ENCODE data around the gene TMEM161A. TPM values are rescaled to one million over a fixed set of nuclear protein-coding genes. Genes with fewer than 3 reads are reported as not detected.

The TMEM161A gene
- total and polyA plus RNA-seq, 9 of the 15 experiments (the other 6 are each of a cell fraction or from before 2014, with no cell fraction given): 0.63 to 92.3 (median 38.9) TPM

- peak; percentile 50; a peak in 3 of 4 replicates for TF ChIP-seq NRF1 (conservative IDR thresholded peaks at IDR 0.05 in 1 of 2, IDR thresholded peaks at IDR 0.05 in 1 of 2)
- TF ChIP-seq ZEB2 (IDR thresholded peaks at IDR 0.05): peak; percentile 47; the same call in 1 of the 2 replicates
- peak; percentile 20; the same call in 1 of the 2 replicates for TF ChIP-seq PKNOX1 (IDR thresholded peaks at IDR 0.05)
- TF ChIP-seq POLR2A (conservative IDR thresholded peaks at IDR 0.05): peak; percentile 56; the same call in 1 of the 2 replicates
- no peak for TF ChIP-seq ZNF551 (CRISPR knock-in tag; IDR thresholded peaks at IDR 0.05)
- TF ChIP-seq EGR1 (conservative IDR thresholded peaks at IDR 0.05): peak; percentile 94
- peak in 1 of 2 experiments; percentile 74; a peak in 2 of 4 replicates for TF ChIP-seq RCOR1 (IDR thresholded peaks at IDR 0.05; ENCODE audit: borderline replicate concordance in 1 of 2, low read depth in 2 of 2, low read length in 2 of 2)
- peak; percentile 25 for TF ChIP-seq HNRNPLL (IDR thresholded peaks at IDR 0.05; ENCODE audit: low read depth, low read length, poor library complexity, severe bottlenecking)
- TF ChIP-seq ZNF764 (CRISPR knock-in tag; IDR thresholded peaks at IDR 0.05; ENCODE audit: low read depth): no peak
- 0 out of 2 replicates have a peak, but pooled peaks have one; percentile 2 for TF ChIP-seq SMC3 (conservative IDR thresholded peaks at IDR 0.05; ENCODE audit: insufficient read depth, low read depth, low read length)
- TF ChIP-seq ELF4 (CRISPR knock-in tag; IDR thresholded peaks at IDR 0.05): 0 out of 2 replicates have a peak, but pooled peaks have one; percentile 46
- no peak for TF ChIP-seq E2F8 (IDR thresholded peaks at IDR 0.05; ENCODE audit: low read depth, partially characterized antibody)
- no peak for TF ChIP-seq ZNF263 (CRISPR knock-in tag; IDR thresholded peaks at IDR 0.05; ENCODE audit: borderline replicate concordance)
- TF ChIP-seq ARHGAP35 (IDR thresholded peaks at IDR 0.05; ENCODE audit: partially characterized antibody): no peak
- no peak for TF ChIP-seq BCOR (IDR thresholded peaks at IDR 0.05)
- TF ChIP-seq ZBTB11 (CRISPR knock-in tag; IDR thresholded peaks at IDR 0.05): peak in 1 of 3 experiments; percentile 64; a peak in 1 of 6 replicates
- no peak for TF ChIP-seq FOXP1 (CRISPR knock-in tag; IDR thresholded peaks at IDR 0.05)
- peak; percentile 60 for TF ChIP-seq RBFOX2 (IDR thresholded peaks at IDR 0.05; ENCODE audit: low read depth, low read length)
- TF ChIP-seq HSF4 (CRISPR knock-in tag; IDR thresholded peaks at IDR 0.05; ENCODE audit: borderline replicate concordance): no peak
- no peak for TF ChIP-seq POLR3G (IDR thresholded peaks at IDR 0.05; ENCODE audit: extremely low read depth, insufficient read length, insufficient replicate concordance)
- TF ChIP-seq STAT5A (IDR thresholded peaks at IDR 0.05; ENCODE audit: borderline replicate concordance, low read length): no peak
These were observed 17.7 kb downstream of the TMEM161A start (continued) for GRCh38 chr19:19120308-19121231.
